CMK (cell line): ENCODE data around the gene TOPBP1.
"Not testable (repeated sequence)": the region's sequence is repeated elsewhere in the genome, so short reads cannot be mapped to it uniquely, and the experiment has no call there.

Source experiments
- DNase-seq: peaks from one replicate; pipeline ENCODE4 v3.0.0-alpha.2; 2010; ENCODE audit warnings: low read depth

TOPBP1 gene

GRCh38 chr3:133661454-133662277, at the start of gene TOPBP1:
Gene TOPBP1, minus strand, starts transcription at chr3:133661941. Its CDS starts 814 bp downstream, at chr3:133661127.
- peak; percentile 42 for DNase-seq

GRCh38 chr3:133711013-133711412, 49.3 kb upstream of the TOPBP1 start:
- no peak for DNase-seq

GRCh38 chr3:133709139-133709750, 47.5 kb upstream of the TOPBP1 start:
- no peak for DNase-seq

GRCh38 chr3:133706033-133706432, 44.3 kb upstream of the TOPBP1 start:
- no peak for DNase-seq

GRCh38 chr3:133703915-133704314, 42.2 kb upstream of the TOPBP1 start:
- DNase-seq: no peak

- DNase-seq: no peak
Measured at GRCh38 chr3:133701435-133702358, 40.0 kb upstream of the TOPBP1 start.

- no peak for DNase-seq
Measured at GRCh38 chr3:133700351-133700750, 38.6 kb upstream of the TOPBP1 start.

- DNase-seq: no peak
Measured at GRCh38 chr3:133699903-133700302, 38.2 kb upstream of the TOPBP1 start.

GRCh38 chr3:133699467-133699866, 37.7 kb upstream of the TOPBP1 start:
- no peak for DNase-seq

GRCh38 chr3:133697960-133698359, 36.2 kb upstream of the TOPBP1 start:
- no peak for DNase-seq

GRCh38 chr3:133695560-133696171, 33.9 kb upstream of the TOPBP1 start:
- no peak for DNase-seq

- DNase-seq: no peak
Measured at GRCh38 chr3:133694288-133695268, 32.8 kb upstream of the TOPBP1 start.

- DNase-seq: no peak
Measured at GRCh38 chr3:133693821-133694220, 32.1 kb upstream of the TOPBP1 start.

- no peak for DNase-seq
Measured at GRCh38 chr3:133692759-133693158, 31.0 kb upstream of the TOPBP1 start.

GRCh38 chr3:133691273-133692107, 29.7 kb upstream of the TOPBP1 start:
- no peak for DNase-seq

- DNase-seq: not testable (repeated sequence)
Measured at GRCh38 chr3:133677993-133678392, 16.3 kb upstream of the TOPBP1 start.

- no peak for DNase-seq
Measured at GRCh38 chr3:133676336-133677118, 14.8 kb upstream of the TOPBP1 start.

GRCh38 chr3:133675631-133676335, 14.0 kb upstream of the TOPBP1 start:
- no peak for DNase-seq
